MM.1S (cell line): Measurements from ENCODE around the gene GBP3.

Experiments
- DNase-seq: peaks from one replicate; pipeline ENCODE4 v3.0.0-alpha.2; 2015
- H2AFZ ChIP-seq: fragments of 300-600 bp; sonication (generic); 2 replicates; pipeline ENCODE4 v1.6.0; 2016; ENCODE audit warnings: antibody characterized with exemption, low read length
- H3F3A ChIP-seq: fragments of 300-600 bp; sonication (generic); 2 replicates; pipeline ENCODE4 v1.6.1; 2016; ENCODE audit warnings: mild to moderate bottlenecking, antibody characterized with exemption, low read length, moderate library complexity, mixed read lengths; ENCODE audit not compliant: insufficient read depth
- H3K27ac ChIP-seq: fragments of 300-600 bp; sonication (generic); 2 replicates; pipeline ENCODE4 v1.5.1; 2016; ENCODE audit warnings: mild to moderate bottlenecking, low read length
- H3K27me3 ChIP-seq: fragments of 300-600 bp; sonication (generic); replicated peaks from 2 replicates; pipeline ENCODE4 v1.6.0; 2016; ENCODE audit warnings: low read length; ENCODE audit not compliant: insufficient read depth
- H3K36me3 ChIP-seq: fragments of 300-600 bp; sonication (generic); replicated peaks from 2 replicates; pipeline ENCODE4 v1.6.1; 2016; ENCODE audit warnings: mild to moderate bottlenecking, low read length, mixed read lengths; ENCODE audit not compliant: insufficient read depth
- H3K4me1 ChIP-seq: fragments of 300-600 bp; sonication (generic); 2 replicates; pipeline ENCODE4 v1.6.1; 2016; ENCODE audit warnings: low read length, mixed read lengths
- H3K4me2 ChIP-seq: fragments of 300-600 bp; sonication (generic); 2 replicates; pipeline ENCODE4 v1.6.0; 2016; ENCODE audit warnings: low read depth, low read length
- H3K4me3 ChIP-seq: fragments of 300-600 bp; sonication (generic); 2 replicates; pipeline ENCODE4 v1.5.1; 2016; ENCODE audit warnings: low read length, mixed read lengths
- H3K79me2 ChIP-seq: fragments of 300-600 bp; sonication (generic); 2 replicates; pipeline ENCODE4 v1.6.1; 2016; ENCODE audit warnings: mixed run types, low read length, mixed read lengths
- H3K9ac ChIP-seq: fragments of 300-600 bp; sonication (generic); 2 replicates; pipeline ENCODE4 v1.6.1; 2016; ENCODE audit warnings: low read length, mixed read lengths
- H3K9me2 ChIP-seq: fragments of 300-600 bp; sonication (generic); replicated peaks from 2 replicates; pipeline ENCODE4 v1.6.1; 2016; ENCODE audit warnings: mild to moderate bottlenecking, low read length, mixed read lengths; ENCODE audit not compliant: insufficient read depth
- H3K9me3 ChIP-seq: fragments of 300-600 bp; sonication (generic); replicated peaks from 2 replicates; pipeline ENCODE4 v1.6.1; 2016; ENCODE audit warnings: mild to moderate bottlenecking, low read length, mixed read lengths; ENCODE audit not compliant: insufficient read depth
- H4K20me1 ChIP-seq: fragments of 300-600 bp; sonication (generic); 2 replicates; pipeline ENCODE4 v1.6.1; 2016; ENCODE audit warnings: mild to moderate bottlenecking, low read length, moderate library complexity, mixed read lengths; ENCODE audit not compliant: insufficient read depth
- CTCF ChIP-seq: fragments of 300-600 bp; sonication (generic); IDR thresholded peaks from 2 replicates; pipeline ENCODE4 v1.5.1; 2016; ENCODE audit warnings: antibody characterized with exemption, low read length, mixed read lengths
- EZH2 ChIP-seq: fragments of 300-600 bp; sonication (generic); optimal IDR thresholded peaks from 2 replicates; pipeline ENCODE3; 2017; ENCODE audit warnings: low read depth, mild to moderate bottlenecking, antibody characterized with exemption, low read length, mixed read lengths
- EZH2phosphoT487 ChIP-seq: fragments of 300-600 bp; sonication (generic); IDR thresholded peaks from 2 replicates; pipeline ENCODE4 v1.6.1; 2018; ENCODE audit warnings: antibody characterized with exemption, low read length

GBP3 gene

GRCh38 chr1:89063094-89063493 is 40.4 kb upstream of the GBP3 start:
- DNase-seq: no peak
- Histone ChIP-seq H3K4me1 (0 out of 2 replicates have a peak, but pooled peaks cover 6% of the 10 kb centered on the region), H3K4me3 (no peak overlapping the region), H3K9me2 (no peaks in the 10 kb centered on the region), H3K9ac (no peak overlapping the region), H3K36me3 (no peaks in the 10 kb centered on the region), H3K27ac (no peak overlapping the region), H3K27me3 (no peaks in the 10 kb centered on the region), H3F3A (no peaks in the 10 kb centered on the region), H4K20me1 (no peaks in the 10 kb centered on the region), H3K9me3 (no peaks in the 10 kb centered on the region), H2AFZ (no peak overlapping the region), H3K79me2 (no peaks in the 10 kb centered on the region), H3K4me2 (no peak overlapping the region)
- TF ChIP-seq CTCF (no peak), EZH2 (no peak), EZH2phosphoT487 (no peak)

GRCh38 chr1:89060091-89060490 is 37.4 kb upstream of the GBP3 start:
- no peak for TF ChIP-seq CTCF
- Histone ChIP-seq H2AFZ (no peak overlapping the region), H3K9me2 (no peaks in the 10 kb centered on the region), H3F3A (no peaks in the 10 kb centered on the region), H3K4me3 (no peak overlapping the region), H3K27me3 (no peaks in the 10 kb centered on the region), H3K9ac (no peak overlapping the region), H3K4me1 (0 out of 2 replicates have a peak, but pooled peaks cover 3% of the 10 kb centered on the region), H3K79me2 (no peaks in the 10 kb centered on the region), H4K20me1 (no peaks in the 10 kb centered on the region), H3K27ac (no peak overlapping the region), H3K9me3 (no peaks in the 10 kb centered on the region), H3K4me2 (no peak overlapping the region), H3K36me3 (no peaks in the 10 kb centered on the region)
- no peak for DNase-seq

- H3K36me3 ChIP-seq: no peaks in the 10 kb centered on the region
- H3K27me3 ChIP-seq: no peaks in the 10 kb centered on the region
- no peak overlapping the region for H3K9ac ChIP-seq
- no peaks in the 10 kb centered on the region for H3K9me2 ChIP-seq
- H3K27ac ChIP-seq: no peak overlapping the region
- no peak overlapping the region for H2AFZ ChIP-seq
- no peaks in the 10 kb centered on the region for H4K20me1 ChIP-seq
- H3F3A ChIP-seq: no peaks in the 10 kb centered on the region
- DNase-seq: no peak
- TF ChIP-seq CTCF (no peak), EZH2phosphoT487 (no peak), EZH2 (no peak)
- no peak overlapping the region for H3K4me2 ChIP-seq
- H3K79me2 ChIP-seq: no peaks in the 10 kb centered on the region
- no peak overlapping the region for H3K4me3 ChIP-seq
- H3K4me1 ChIP-seq: no peaks in the 10 kb centered on the region
- no peaks in the 10 kb centered on the region for H3K9me3 ChIP-seq
These were observed 29.3 kb upstream of the GBP3 start for GRCh38 chr1:89051955-89052312.
